MM.1S (cell line): Measurements from ENCODE around the gene NOG.

Experiments used
- CTCF ChIP-seq: fragments of 300-600 bp; sonication (generic); IDR thresholded peaks from 2 replicates; pipeline ENCODE4 v1.5.1; 2016; ENCODE audit warnings: antibody characterized with exemption, low read length, mixed read lengths
- EZH2 ChIP-seq: fragments of 300-600 bp; sonication (generic); optimal IDR thresholded peaks from 2 replicates; pipeline ENCODE3; 2017; ENCODE audit warnings: low read depth, mild to moderate bottlenecking, antibody characterized with exemption, low read length, mixed read lengths
- EZH2phosphoT487 ChIP-seq: fragments of 300-600 bp; sonication (generic); IDR thresholded peaks from 2 replicates; pipeline ENCODE4 v1.6.1; 2018; ENCODE audit warnings: antibody characterized with exemption, low read length

GRCh38 chr17:56610321-56610720 is 16.8 kb downstream of the NOG start:
- TF ChIP-seq CTCF: no peak
- no peak for TF ChIP-seq EZH2
- no peak for TF ChIP-seq EZH2phosphoT487
